Upper lobe of left lung (tissue), 6 donors: ENCODE measurements around the gene ARHGEF7. TPM values are rescaled to one million over a fixed set of nuclear protein-coding genes. Genes with fewer than 3 reads are reported as not detected.

Experiments used
- ATAC-seq, 2 donors: fragments of 200-7000 bp; cut with Tn5 transposase; one replicate each; pipeline ENCODE4 v1.9.1; 2022; ENCODE audit warnings: mild to moderate bottlenecking in 2 of 2, moderate library complexity in 2 of 2; ENCODE audit not compliant: low FRiP score in 2 of 2
- DNase-seq, 2 donors: peaks; one replicate each; pipeline ENCODE4 v3.0.0-alpha.2; 2019 to 2020
- H3K27ac ChIP-seq, 4 donors: fragments of 200-600 bp; sonication (generic); one replicate each; pipeline ENCODE4 v1.5.1; 2016 to 2019
- H3K27me3 ChIP-seq, 4 donors: fragments of 200-600 bp; sonication (generic); one replicate each; pipeline ENCODE4 v1.5.1; 2017 to 2019
- H3K36me3 ChIP-seq, 4 donors: fragments of 200-600 bp; sonication (generic); one replicate each; pipeline ENCODE4 v1.5.1; 2016 to 2019
- H3K4me1 ChIP-seq, 4 donors: fragments of 200-600 bp; sonication (generic); one replicate each; pipeline ENCODE4 v1.5.1; 2018 to 2019
- H3K4me3 ChIP-seq, 4 donors: fragments of 200-600 bp; sonication (generic); one replicate each; pipeline ENCODE4 v1.5.1; 2017 to 2019; ENCODE audit warnings: mild to moderate bottlenecking in 2 of 4, moderate library complexity in 1 of 4
- H3K9me3 ChIP-seq, 4 donors: fragments of 200-600 bp; sonication (generic); one replicate each; pipeline ENCODE4 v1.5.1; 2018 to 2019
- CTCF ChIP-seq, 6 experiments: fragments of 450-650 bp in 4 of 6; fragments of 200-600 bp in 2 of 6; sonication (generic) in 2 of 6; IDR thresholded peaks; one replicate each; pipeline ENCODE4 v1.5.1; 2016 to 2019; ENCODE audit warnings: antibody characterized with exemption in 6 of 6
- EP300 ChIP-seq, 4 donors: sonication (generic); formaldehyde crosslinking; IDR thresholded peaks; one replicate each; pipeline ENCODE4 v1.5.1; 2017; ENCODE audit warnings: antibody characterized with exemption in 4 of 4, control low read depth in 2 of 4
- POLR2A ChIP-seq, 4 donors: fragments of 450-650 bp; IDR thresholded peaks; one replicate each; pipeline ENCODE4 v1.5.1; 2016 to 2017; ENCODE audit warnings: antibody characterized with exemption in 4 of 4, mild to moderate bottlenecking in 2 of 4
- POLR2AphosphoS5 ChIP-seq, 2 donors: sonication (generic); formaldehyde crosslinking; IDR thresholded peaks; one replicate each; pipeline ENCODE4 v1.5.1; 2017; ENCODE audit warnings: antibody characterized with exemption in 2 of 2
- WGBS, 2 donors: methylation state at CpG; one replicate each; pipeline ENCODE4 v1.1.5; 2017 to 2018; 5-methylcytosine and 5-hydroxymethylcytosine counted together
- total RNA-seq, 6 donors: library from RNA; depleted of rRNA in 4 of 6; stranded (reverse); fragments of >200 nt in 4 of 6; gene quantifications; one replicate each; pipeline versions ENCODE4 v1.1.0 to v1.2.1, GENCODE V29; 2016 to 2021
- donor health status: DM: no; HTN: no; CAD: no; lungs with moderate emphysema.
- donor health status: DM: no; HTN: yes; CAD: no; lungs with severe emphysema.

The ARHGEF7 gene
- total RNA-seq, 6 donors from 2014 or later, result 50.3 to 130 (median 67.4) TPM

GRCh38 chr13:111225810-111226546 lies 110.9 kb downstream of the ARHGEF7 start:
- 73 to 85% methylated on average over 7 of the region's 7 CpGs for WGBS, 2 donors
- TF ChIP-seq POLR2A (IDR thresholded peaks at IDR 0.05), result no peak
- no peak for TF ChIP-seq POLR2AphosphoS5 (IDR thresholded peaks at IDR 0.05)
- no peak for TF ChIP-seq CTCF (IDR thresholded peaks at IDR 0.05)
- TF ChIP-seq EP300 (IDR thresholded peaks at IDR 0.05), result no peak
- DNase-seq (no peak), ATAC-seq (no peak)
- Histone ChIP-seq H3K36me3 (peaks cover 0 to 15% (median 4%) of the 10 kb centered on the region in 4 donors), H3K9me3 (no peaks in the 10 kb centered on the region), H3K4me1 (peaks cover 0 to 13% (median 8%) of the 10 kb centered on the region in 4 donors), H3K27me3 (no peaks in the 10 kb centered on the region), H3K27ac (no peak overlapping the region), H3K4me3 (no peak overlapping the region)

- H3K27me3 ChIP-seq, result no peaks in the 10 kb centered on the region
- no peaks in the 10 kb centered on the region for H3K9me3 ChIP-seq
- no peak overlapping the region for H3K27ac ChIP-seq
- TF ChIP-seq EP300 (IDR thresholded peaks at IDR 0.05), result no peak
- TF ChIP-seq CTCF (IDR thresholded peaks at IDR 0.05), result no peak
- no peak for TF ChIP-seq POLR2A (IDR thresholded peaks at IDR 0.05)
- no peak for TF ChIP-seq POLR2AphosphoS5 (IDR thresholded peaks at IDR 0.05)
- H3K4me1 ChIP-seq, result peaks cover 0 to 13% (median 8%) of the 10 kb centered on the region in 4 donors
- H3K36me3 ChIP-seq, result peaks cover 0 to 15% (median 4%) of the 10 kb centered on the region in 4 donors
- H3K4me3 ChIP-seq, result no peak overlapping the region
- no peak for DNase-seq
- WGBS, 2 donors, result 75% methylated on average over 2 of the region's 2 CpGs
- ATAC-seq, result no peak
Measured at GRCh38 chr13:111227405-111227804, 112.3 kb downstream of the ARHGEF7 start.

GRCh38 chr13:111228262-111229144 lies 113.4 kb downstream of the ARHGEF7 start:
- ATAC-seq (no peak), DNase-seq (peak in 1 of 2 donors; percentile 46)
- Histone ChIP-seq H3K36me3 (peaks cover 0 to 20% (median 4%) of the 10 kb centered on the region in 4 donors), H3K4me1 (peaks cover 0 to 13% (median 4%) of the 10 kb centered on the region in 4 donors), H3K27me3 (no peaks in the 10 kb centered on the region), H3K27ac (no peak overlapping the region), H3K4me3 (no peak overlapping the region), H3K9me3 (no peaks in the 10 kb centered on the region)
- TF ChIP-seq POLR2A (IDR thresholded peaks at IDR 0.05) (no peak), EP300 (IDR thresholded peaks at IDR 0.05) (no peak), CTCF (IDR thresholded peaks at IDR 0.05) (no peak), POLR2AphosphoS5 (IDR thresholded peaks at IDR 0.05) (no peak)
- WGBS, 2 donors, result 92 to 94% methylated on average over 27 of the region's 27 CpGs

- Histone ChIP-seq H3K9me3 (no peaks in the 10 kb centered on the region), H3K27ac (no peak overlapping the region), H3K4me3 (no peak overlapping the region), H3K4me1 (peaks cover 0 to 11% (median under 1%) of the 10 kb centered on the region in 4 donors), H3K36me3 (peaks cover 0 to 32% (median 12%) of the 10 kb centered on the region in 4 donors), H3K27me3 (no peaks in the 10 kb centered on the region)
- no peak for TF ChIP-seq POLR2AphosphoS5 (IDR thresholded peaks at IDR 0.05)
- no peak for TF ChIP-seq POLR2A (IDR thresholded peaks at IDR 0.05)
- TF ChIP-seq EP300 (IDR thresholded peaks at IDR 0.05), result no peak
- TF ChIP-seq CTCF (IDR thresholded peaks at IDR 0.05), result no peak
- 82 to 83% methylated on average over 10 of the region's 10 CpGs for WGBS, 2 donors
- ATAC-seq (no peak), DNase-seq (peak in 1 of 2 donors; percentile 39)
Measured at GRCh38 chr13:111230385-111230930, 115.3 kb downstream of the ARHGEF7 start.
